HG03139 (cell line): ENCODE measurements around the gene PTPRC.

Experiments
- ATAC-seq: cut with Tn5 transposase; IDR thresholded peaks from one replicate; pipeline ENCODE4 v1.9.1; 2021; ENCODE audit not compliant: unreplicated experiment

PTPRC gene

DNA sequence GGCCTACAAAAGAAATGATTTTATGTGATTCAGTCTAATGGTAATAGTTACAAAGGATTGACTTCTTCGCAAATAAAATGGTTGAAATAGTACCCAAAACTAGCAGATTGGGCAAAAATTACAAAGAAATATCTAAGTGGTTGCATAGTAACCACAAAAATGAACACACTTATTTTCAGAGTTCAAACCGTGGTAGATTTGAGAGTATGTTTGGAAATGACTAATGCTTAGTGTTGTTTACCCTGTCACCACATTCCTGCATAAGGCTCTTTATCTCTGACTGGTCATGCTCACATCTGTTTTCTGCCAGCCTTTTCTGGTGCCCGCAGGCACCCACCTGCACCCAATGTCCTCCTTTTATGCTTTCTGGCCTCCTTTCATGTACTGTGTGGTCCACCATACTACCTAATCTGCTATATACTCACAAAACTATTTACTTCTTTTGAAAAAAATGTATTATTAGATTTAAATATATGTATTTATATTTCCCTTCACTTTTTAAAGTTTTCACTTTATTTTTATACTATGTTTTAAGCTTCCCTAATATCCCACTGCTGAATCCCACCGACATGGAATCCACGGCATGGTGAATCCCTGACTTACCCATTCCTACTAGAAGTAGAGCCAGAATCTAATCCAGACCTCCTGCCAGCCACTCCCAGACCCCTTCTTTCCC, 30.3 kb downstream of the PTPRC start:
- peak; percentile 67 for ATAC-seq

DNA sequence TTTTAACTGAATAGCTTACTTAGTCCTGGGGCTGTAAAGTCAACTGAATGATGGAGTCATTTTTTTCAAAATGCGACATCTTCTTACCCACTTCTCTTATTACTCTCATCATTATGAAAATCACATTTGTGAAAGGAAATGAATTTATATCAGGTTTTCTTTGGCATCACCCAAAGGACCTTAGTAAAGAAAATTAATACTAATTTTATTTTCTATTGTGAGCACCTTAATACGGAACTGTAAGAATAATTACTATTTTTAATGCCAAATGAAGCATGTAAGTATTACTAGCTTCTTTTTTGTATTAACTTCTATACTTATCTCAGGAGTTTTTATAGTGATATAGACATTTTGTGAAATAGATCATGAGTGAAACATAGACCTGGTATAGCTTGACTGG, 30.9 kb downstream of the PTPRC start:
- no peak for ATAC-seq

DNA sequence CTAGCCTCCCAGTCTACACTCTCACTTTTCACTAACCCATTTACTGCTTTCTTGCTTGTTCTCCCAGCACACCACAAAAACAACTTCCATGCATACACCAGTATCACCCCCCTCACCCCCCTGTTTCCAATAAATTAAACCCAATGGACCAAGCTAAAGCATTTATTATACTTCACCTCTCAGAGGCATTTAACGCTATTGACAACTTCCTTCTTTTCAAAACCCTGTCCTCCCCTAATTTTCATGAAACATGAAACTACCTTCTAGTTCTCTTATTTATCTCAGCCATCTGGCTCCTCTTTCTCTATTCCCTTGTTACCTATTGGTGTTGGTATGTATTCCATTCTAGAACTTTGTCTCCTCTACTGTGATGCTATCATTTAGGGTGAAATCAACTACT, 32.3 kb downstream of the PTPRC start:
- peak; percentile 56 for ATAC-seq

DNA sequence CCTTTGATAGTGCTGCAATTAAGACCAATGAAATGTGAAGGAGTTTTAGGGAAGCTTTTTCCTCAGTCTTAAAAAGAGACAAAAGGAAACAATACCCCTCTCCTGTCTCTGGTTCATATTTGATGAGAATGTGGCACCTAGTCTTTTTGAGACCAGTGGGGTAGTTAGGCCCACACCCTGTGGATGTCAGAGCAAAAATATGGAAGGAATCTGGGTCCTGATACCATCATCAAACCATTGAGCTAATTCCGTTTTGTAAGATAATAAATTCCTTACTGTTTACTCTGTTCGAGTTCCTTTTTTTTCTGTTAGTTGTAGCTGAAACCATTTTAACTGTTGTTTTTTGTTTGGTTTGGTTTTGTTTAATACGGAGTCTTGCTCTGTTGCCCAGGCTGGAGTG, 33.3 kb downstream of the PTPRC start:
- ATAC-seq: no peak

DNA sequence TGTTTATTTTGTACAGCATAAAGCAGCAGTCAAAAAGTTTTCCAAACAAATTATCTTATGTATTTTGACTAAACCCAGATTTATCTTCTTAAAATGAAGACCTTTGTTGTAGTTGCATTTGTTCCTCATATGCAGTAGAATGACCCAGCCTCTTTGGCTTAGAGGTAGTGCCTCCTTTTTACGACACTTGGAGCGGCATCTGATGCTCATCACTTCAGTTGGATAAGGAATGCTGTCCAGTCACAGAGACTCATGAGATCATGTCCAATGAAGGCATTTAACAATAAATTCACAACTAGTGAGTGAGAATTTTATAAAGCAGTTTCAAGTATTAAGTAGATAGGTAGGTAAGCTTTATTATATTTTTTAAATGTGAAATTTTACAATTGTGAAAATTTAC, 35.2 kb downstream of the PTPRC start:
- no peak for ATAC-seq

DNA sequence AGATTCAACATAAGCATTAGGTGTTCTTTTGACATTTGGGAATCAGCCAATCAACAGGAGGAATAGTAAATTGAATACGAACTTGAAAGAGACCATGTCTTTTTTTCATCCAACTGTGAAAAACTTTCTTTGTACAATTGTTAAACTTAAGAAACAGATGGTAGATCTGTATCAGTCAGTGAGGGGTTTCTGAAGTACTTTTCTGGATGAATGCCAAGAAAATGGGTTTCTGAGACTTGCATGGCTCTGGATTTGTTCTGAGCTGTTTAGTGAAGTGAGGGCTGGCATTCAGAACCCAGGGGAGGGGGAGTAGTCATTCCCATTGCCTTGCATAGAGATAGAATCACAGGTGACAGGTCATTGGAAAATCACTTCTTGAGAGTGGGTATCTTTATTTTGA, 37.4 kb downstream of the PTPRC start:
- no peak for ATAC-seq

DNA sequence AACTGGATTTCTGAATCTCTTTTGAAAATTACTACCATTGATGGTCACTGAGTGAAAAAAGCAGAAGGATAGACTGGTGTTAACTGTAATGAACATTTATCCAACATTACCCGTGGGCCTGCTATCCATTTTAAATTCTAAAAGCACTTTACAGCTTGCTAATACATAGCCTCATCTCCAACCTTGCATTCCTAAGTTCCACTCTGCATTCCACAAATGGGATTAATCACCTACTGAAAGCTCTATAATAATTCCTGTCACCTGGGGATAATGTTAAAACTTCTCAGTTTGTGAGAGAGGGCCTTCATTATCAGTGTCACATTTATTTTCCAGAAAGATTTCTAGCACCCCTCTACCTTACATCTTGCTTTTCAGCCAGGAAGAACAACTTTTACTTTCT, 38.2 kb downstream of the PTPRC start:
- no peak for ATAC-seq

DNA sequence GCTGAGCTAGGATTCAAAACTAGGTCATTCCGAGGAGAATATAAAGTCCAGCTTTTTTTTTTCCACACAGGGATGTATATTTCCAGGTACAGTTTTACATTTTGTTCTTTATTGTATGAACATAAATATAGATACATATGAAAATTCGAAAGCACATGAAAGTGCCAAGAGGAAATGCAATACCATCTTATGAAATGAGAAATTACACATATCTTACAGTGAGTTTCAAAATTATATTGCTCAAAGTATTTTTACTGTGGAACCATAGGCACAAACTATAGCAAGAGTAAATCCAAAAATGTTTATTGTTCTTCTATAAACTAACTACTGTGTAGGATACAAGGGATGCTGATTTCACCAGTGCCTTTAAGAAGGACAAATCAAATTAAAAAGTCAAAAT, 39.0 kb downstream of the PTPRC start:
- ATAC-seq: no peak

DNA sequence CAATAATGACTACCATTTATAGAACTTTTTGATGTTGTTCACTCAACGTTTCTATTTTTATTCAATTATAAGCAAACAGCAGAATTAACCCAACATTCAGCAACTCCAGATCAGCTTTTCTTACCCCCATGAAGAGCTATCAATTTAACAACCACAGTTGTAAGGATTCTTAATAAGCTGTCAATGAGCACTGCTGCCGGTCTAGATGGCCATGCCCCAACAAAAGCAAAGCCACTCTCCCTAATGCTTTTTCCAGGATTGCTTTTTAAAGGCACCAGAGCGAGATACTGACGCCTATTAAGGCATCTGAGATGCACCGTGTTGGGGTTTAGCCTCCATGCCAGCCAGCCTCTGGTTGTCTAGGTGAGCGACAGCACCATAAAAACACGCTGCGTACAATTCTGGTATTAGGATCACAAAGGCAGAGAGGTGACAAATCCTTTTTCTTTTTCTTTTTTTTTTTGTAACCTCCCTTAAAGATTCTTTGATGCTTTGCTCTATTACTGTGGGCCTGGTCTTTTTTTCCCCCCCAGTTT, 39.5 kb downstream of the PTPRC start:
- ATAC-seq: no peak

DNA sequence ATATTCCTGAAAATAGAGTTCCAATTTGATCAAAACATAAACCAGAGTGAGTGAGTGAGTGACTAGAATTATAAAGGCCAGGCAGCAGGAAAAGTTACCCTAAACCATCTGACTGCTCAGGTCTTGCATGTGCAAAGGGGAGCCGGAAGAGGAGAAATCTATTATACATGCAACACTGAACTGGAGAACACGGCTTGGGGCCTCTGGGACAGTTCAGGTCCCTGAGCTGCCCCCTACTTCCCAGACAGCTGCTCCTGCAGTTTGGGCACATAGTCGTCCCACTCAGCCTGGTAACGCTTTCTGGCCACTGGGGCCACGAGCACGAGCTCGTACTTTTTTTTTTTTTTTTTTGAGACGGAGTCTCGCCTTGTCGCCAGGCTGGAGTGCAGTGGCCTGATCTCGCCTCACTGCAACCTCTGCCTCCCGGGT, 40.1 kb downstream of the PTPRC start:
- ATAC-seq: no peak

DNA sequence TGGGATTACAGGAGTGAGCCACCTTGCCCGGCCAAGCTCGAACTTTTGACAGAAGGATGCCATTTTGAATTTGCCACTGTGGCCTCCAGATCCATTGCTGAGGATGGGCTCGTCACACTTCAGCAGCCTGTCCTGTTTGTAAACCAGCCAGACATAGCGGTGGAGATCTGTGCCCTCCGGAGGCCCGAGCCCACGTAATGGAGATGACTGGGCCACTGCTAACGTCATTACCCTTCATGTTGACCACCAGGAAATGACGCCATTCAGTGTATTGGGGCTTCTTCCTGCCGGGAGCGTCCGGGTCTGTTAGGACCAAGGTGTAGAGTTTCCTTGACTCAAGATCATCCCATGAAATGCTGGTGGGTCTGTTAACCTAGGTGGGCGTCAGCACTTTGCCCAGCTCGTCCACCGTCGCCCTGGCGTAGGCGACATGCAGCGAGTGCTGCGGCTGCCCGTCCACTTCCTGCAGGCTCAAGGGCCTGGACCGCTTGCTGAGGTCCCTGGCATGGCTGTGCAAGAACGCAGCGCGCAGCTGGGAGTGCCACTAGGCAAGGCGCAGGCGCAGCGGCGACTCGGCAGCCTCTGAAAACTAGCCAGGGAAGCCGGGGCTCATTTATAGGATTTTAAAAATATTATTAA, 40.8 kb downstream of the PTPRC start:
- ATAC-seq: no peak

DNA sequence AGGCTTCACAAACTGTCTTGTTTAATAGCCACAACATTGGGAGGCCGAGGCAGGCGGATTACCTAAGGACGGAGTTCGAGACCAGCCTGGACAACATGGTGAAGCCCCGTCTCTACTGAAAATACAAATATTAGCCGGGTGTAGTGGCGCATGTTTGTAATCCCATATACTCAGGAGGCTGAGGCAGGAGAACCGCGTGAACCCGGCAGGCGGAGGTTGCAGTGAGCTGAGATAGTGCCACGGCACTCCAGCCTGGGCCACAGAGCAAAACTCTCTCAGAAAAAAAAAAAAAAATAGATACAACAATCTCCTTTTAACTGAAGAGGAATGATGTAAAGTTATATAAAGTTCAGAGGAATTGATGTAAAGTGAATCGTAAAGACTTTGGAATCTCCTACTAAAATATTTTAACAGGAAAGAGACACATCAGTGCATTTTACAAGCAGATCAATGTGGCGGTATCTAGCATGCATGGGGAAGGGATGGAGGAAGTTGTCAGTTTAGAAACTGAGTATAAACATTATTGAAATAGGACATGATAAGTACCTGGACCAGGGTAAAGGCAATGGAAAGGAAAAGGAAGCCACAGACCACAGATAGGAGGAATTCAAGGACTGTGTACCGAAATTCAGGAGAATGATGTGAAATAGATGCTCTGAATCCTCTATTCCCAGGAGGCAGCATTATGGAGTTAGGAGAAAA, 41.5 kb downstream of the PTPRC start:
- ATAC-seq: no peak

DNA sequence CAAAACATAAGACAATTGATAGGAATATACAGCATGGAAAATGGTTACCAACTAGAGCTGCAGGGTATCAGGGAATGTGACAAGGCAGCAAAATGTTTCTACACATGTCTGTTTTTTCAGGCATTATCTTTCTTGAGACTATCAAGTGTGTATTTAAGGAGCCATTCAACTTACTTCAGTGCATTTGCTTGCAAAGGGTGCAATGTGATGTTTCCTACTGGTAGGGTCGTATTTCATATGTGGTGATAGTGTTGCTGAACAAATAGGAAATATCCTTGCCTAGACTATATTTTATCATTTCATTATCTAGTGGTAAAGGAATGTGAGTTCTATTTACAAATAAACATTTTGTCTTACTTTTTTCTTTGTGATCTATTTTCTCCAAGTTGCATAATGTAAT, 42.4 kb downstream of the PTPRC start:
- no peak for ATAC-seq

DNA sequence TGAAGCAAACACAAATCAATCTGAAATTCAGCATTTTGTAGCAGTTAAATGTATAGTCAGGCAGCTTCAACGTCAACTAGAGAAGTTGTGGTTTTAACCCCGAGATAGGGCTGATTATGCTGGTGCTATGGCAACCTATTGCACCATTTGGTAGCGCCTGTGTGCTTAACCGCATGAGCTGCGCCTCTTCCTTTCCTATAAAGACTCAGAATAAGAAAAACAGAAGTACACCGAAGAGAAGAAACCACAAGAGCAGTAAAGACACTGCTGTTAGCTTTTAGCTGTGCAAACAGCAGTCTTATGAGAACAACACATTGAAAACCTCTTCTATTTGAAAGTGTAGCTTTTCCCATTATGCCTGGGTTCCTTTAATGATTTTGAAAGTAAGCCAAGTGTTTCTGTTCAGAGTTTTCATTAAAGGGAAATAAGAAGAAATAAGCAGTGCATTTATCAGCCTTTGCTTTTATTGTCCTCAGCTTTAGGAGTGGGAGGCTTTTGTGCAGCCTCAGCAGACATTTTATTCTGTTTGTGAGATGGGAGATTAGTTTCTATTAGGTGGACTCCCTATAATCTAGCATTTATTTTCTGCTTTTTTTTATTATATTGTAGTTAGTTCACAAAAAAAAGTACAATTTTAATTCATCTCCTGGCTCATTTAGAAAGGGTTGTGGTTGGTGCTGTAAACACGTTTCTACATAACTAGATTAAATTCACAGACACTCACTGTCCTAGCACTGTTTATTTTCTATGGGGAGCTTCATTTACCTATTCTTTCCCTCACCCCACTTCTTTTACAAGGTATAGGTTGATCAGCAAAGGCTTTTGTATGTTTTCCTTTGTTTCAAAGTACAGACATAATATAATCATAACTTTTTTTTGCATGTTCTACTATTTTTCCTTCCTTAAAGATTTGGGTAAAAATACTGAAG, 43.3 kb downstream of the PTPRC start:
- peak; percentile 97 for ATAC-seq

DNA sequence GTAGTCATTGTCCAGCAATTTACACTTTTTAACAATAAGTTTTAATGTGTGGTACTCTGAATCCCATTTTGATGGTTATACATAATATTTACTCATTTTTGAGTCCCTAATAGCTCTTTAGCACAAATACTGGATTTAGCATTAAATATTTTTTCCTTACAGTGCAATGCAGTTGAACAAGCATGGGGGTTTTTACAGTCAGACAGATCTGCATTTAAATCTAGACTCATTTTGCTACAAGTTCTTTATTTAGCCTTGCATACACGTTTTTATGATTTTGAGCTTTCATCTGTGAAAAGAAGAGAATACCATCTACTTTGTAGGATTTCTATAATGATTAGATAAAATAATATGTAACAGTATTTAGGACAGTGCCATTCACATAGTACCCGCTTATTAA, 44.0 kb downstream of the PTPRC start:
- no peak for ATAC-seq

DNA sequence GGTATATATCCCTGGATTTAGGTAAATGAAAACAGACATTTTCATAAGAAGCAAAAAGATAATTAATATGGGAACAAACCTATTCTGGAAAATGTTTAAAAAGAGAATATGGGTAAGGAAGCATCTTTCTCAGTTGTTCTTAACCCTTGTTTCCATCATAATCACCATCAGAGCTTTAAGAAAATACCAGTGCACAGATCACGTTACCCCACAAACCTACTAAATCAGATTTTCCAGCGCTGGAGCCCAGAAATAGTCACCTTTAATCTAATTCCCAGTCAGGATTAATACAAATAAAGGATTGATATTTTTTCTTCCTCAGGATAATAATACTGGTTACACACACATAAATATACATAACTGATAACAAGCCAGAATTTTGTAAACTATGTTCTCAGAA, 44.6 kb downstream of the PTPRC start:
- no peak for ATAC-seq

DNA sequence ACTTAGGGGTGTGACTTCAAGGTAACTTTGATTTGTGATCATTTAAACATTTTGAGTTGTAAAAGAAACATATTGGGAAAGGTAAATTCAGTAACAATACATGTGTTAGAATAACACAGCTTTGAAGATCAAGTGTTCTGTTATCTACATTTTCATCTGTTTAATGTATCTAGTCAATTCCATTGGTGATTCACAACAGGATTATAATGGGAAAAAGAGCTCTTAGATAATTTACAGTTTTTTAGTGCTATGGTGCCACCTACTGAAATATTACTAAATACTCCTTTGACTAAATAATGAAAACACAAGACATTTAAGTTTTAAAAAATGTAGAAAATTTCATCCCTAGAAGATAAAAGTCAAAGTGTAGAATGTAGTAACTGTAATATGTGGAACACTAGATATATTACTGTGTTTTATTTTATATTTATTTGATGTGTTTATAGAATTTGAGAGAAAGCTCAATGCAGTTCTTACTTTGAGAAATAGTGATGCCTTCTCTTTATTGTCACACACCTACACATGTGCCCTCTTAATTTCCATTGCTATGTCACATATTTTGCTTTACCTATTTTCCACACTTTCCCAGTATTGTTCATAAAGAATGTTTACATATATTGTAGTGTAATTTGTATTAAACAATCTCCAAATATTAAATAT, 47.4 kb downstream of the PTPRC start:
- ATAC-seq: no peak

DNA sequence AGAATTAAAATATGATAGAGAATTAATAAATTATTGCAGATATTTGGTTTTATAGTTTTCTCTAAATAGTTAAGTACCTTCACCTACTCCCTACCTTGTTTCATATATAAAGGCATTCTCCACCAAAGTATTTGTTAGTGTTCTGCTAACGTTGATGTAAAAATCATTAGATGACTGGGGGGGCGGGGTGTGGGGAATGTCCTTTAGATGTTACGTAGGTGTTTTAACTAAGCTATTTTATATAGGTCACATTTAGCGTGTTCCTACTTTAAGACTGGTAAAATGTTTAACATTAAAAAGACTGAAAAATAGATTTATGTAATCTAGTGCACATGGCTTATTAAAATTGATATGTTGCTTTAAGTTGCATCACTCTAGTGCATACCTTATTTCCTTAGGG, 48.6 kb downstream of the PTPRC start:
- no peak for ATAC-seq

DNA sequence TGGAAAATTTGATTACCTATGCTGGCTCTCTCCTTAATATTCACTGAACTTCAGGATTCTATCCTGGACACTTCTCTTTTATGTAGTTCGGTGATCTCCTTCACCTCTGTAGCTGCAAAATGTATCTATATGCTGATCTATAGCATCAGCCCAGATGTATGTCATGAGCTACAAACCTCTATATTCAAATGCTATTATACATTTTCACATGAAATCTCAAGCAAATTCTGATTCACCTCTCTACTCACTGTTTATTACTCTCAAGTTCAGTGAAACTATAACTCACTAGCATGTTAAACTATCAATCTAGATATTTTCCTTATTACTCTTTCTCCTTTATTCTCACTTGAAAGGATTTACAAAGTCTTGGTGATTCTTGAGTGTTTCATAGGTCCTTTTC, 52.2 kb downstream of the PTPRC start:
- ATAC-seq: no peak

DNA sequence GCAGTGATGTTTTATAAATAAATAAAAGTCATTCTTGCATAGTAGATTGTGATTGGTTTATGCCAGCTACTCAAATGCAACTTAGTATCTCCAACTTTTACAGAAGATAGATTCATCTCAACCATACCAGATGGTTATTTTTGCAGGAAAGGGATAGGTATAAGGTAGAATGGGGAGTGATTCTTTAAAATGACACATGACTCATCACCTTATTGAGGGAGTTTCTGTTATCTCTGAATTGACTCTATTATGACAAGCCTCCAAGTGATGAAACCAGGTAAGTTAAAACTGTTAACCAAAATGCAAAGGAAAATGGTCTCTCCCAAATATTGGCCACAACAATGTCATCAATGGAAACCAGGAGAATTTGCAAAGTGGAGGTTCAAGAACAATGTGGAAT, 54.5 kb downstream of the PTPRC start:
- no peak for ATAC-seq

DNA sequence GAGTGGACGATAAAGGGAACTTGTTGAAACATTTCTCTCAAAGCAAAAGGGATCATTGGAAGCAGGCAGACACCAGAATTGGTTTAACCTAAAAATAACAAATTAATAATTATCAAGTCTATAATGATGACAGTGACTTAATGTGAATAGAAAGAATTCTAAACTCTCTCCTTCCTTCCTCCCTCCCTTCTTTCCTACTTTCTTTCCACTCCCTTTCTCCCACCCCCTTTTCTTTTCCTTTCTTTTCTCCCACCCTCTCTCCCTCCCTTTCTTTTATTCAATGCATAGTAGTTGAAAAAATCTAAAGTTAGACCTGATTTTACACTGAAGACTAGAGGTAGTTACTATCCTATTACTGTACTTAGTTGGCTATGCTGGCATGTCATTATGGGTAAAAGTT, 55.7 kb downstream of the PTPRC start:
- no peak for ATAC-seq
